Ectodermal cell (in vitro differentiated cells): Measurements from ENCODE around the gene MYO5B.

ENCODE experiments used
- H3K27ac ChIP-seq: 2 replicates; pipeline ENCODE4 v1.7.0; 2013; ENCODE audit warnings: mild to moderate bottlenecking, low read depth, low read length; ENCODE audit not compliant: insufficient read depth, poor library complexity, severe bottlenecking
- H3K27me3 ChIP-seq: 2 replicates; pipeline ENCODE4 v1.7.0; 2013; ENCODE audit warnings: mild to moderate bottlenecking, low read length; ENCODE audit not compliant: insufficient read depth, control insufficient read depth, poor library complexity, severe bottlenecking
- H3K36me3 ChIP-seq: one replicate; pipeline ENCODE4 v1.7.0; 2013; ENCODE audit warnings: low read length; ENCODE audit not compliant: control insufficient read depth, insufficient read depth
- H3K4me1 ChIP-seq: one replicate; pipeline ENCODE4 v1.7.0; 2013; ENCODE audit warnings: low read length; ENCODE audit not compliant: control insufficient read depth, insufficient read depth
- H3K4me3 ChIP-seq: 2 replicates; pipeline ENCODE4 v1.7.0; 2013; ENCODE audit warnings: low read depth, low read length, control low read depth; ENCODE audit not compliant: insufficient read depth
- H3K9me3 ChIP-seq: 2 replicates; pipeline ENCODE4 v1.7.0; 2013; ENCODE audit warnings: mild to moderate bottlenecking, low read length, moderate library complexity; ENCODE audit not compliant: control insufficient read depth
- WGBS, 2 experiments: methylation state at CpG; one replicate each; pipeline ENCODE4 v1.1.7; 2013; ENCODE audit warnings: missing lambda C conversion rate in 2 of 2; 5-methylcytosine and 5-hydroxymethylcytosine counted together

Gene MYO5B

GRCh38 chr18:50203801-50204604 lies 9.1 kb upstream of the MYO5B start:
- Histone ChIP-seq H3K4me3 (no peak overlapping the region), H3K27ac (no peak overlapping the region), H3K4me1 (no peaks in the 10 kb centered on the region), H3K36me3 (no peaks in the 10 kb centered on the region), H3K27me3 (peaks cover 14% of the 10 kb centered on the region), H3K9me3 (no peaks in the 10 kb centered on the region)
- 23 to 34% methylated on average over 19 to 24 of the region's 24 CpGs for WGBS, 2 experiments

GRCh38 chr18:50201476-50202018 lies 6.6 kb upstream of the MYO5B start:
- H3K4me3 ChIP-seq: no peak overlapping the region
- no peaks in the 10 kb centered on the region for H3K36me3 ChIP-seq
- H3K27me3 ChIP-seq: peaks cover 22% of the 10 kb centered on the region
- H3K27ac ChIP-seq: no peak overlapping the region
- H3K9me3 ChIP-seq: no peaks in the 10 kb centered on the region
- H3K4me1 ChIP-seq: no peaks in the 10 kb centered on the region
- 100% methylated on average over 1 of the region's 1 CpG; no CpG with 5 or more reads in 1 of the 2 experiments for WGBS, 2 experiments

GRCh38 chr18:50199921-50200320 lies 5.0 kb upstream of the MYO5B start:
- no peaks in the 10 kb centered on the region for H3K9me3 ChIP-seq
- no peaks in the 10 kb centered on the region for H3K4me1 ChIP-seq
- 89 to 96% methylated on average over 1 of the region's 1 CpG for WGBS, 2 experiments
- H3K27me3 ChIP-seq: peaks cover 38% of the 10 kb centered on the region
- H3K36me3 ChIP-seq: no peaks in the 10 kb centered on the region
- H3K27ac ChIP-seq: no peak overlapping the region
- no peak overlapping the region for H3K4me3 ChIP-seq

GRCh38 chr18:50199346-50199855 lies 4.5 kb upstream of the MYO5B start:
- no peaks in the 10 kb centered on the region for H3K9me3 ChIP-seq
- H3K4me3 ChIP-seq: no peak overlapping the region
- no peaks in the 10 kb centered on the region for H3K36me3 ChIP-seq
- peaks cover 44% of the 10 kb centered on the region for H3K27me3 ChIP-seq
- H3K4me1 ChIP-seq: no peaks in the 10 kb centered on the region
- no peak overlapping the region for H3K27ac ChIP-seq
- 86% methylated on average over 4 to 5 of the region's 5 CpGs for WGBS, 2 experiments

- Histone ChIP-seq H3K4me1 (peaks cover 8% of the 10 kb centered on the region), H3K4me3 (no peak overlapping the region), H3K27me3 (peaks cover 61% of the 10 kb centered on the region), H3K36me3 (no peaks in the 10 kb centered on the region), H3K27ac (no peak overlapping the region), H3K9me3 (no peaks in the 10 kb centered on the region)
- WGBS, 2 experiments: 87 to 93% methylated on average over 3 of the region's 3 CpGs
Observed at GRCh38 chr18:50196261-50196660, 1.3 kb upstream of the MYO5B start.

GRCh38 chr18:50195689-50196088 lies 742 bp upstream of the MYO5B start:
- WGBS, 2 experiments: 50 to 54% methylated on average over 10 of the region's 10 CpGs

GRCh38 chr18:50193796-50194630 lies 934 bp downstream of the MYO5B start:
- Histone ChIP-seq H3K27ac (no peak overlapping the region), H3K4me3 (peak overlapping the region; percentile 61), H3K27me3 (peaks cover 80% of the 10 kb centered on the region), H3K9me3 (no peaks in the 10 kb centered on the region), H3K36me3 (no peaks in the 10 kb centered on the region), H3K4me1 (peaks cover 8% of the 10 kb centered on the region)
- WGBS, 2 experiments: 2% methylated on average over 68 of the region's 68 CpGs

More at GRCh38 chr18:50195689-50196088, 742 bp upstream of the MYO5B start:
- Histone ChIP-seq H3K4me1 (peaks cover 8% of the 10 kb centered on the region), H3K9me3 (no peaks in the 10 kb centered on the region), H3K4me3 (no peak overlapping the region), H3K27me3 (peaks cover 67% of the 10 kb centered on the region), H3K27ac (no peak overlapping the region), H3K36me3 (no peaks in the 10 kb centered on the region)

GRCh38 chr18:50192995-50193795 lies 1.8 kb downstream of the MYO5B start:
- H3K4me3 ChIP-seq: peak overlapping the region; percentile 4
- peaks cover 80% of the 10 kb centered on the region for H3K27me3 ChIP-seq
- H3K27ac ChIP-seq: no peak overlapping the region
- H3K9me3 ChIP-seq: no peaks in the 10 kb centered on the region
- no peaks in the 10 kb centered on the region for H3K36me3 ChIP-seq
- WGBS, 2 experiments: 16% methylated on average over 31 of the region's 31 CpGs
- H3K4me1 ChIP-seq: peaks cover 8% of the 10 kb centered on the region

GRCh38 chr18:50190926-50191325 lies 4.0 kb downstream of the MYO5B start:
- Histone ChIP-seq H3K36me3 (no peaks in the 10 kb centered on the region), H3K9me3 (no peaks in the 10 kb centered on the region), H3K4me3 (no peak overlapping the region), H3K4me1 (peaks cover 8% of the 10 kb centered on the region), H3K27me3 (peaks cover 65% of the 10 kb centered on the region), H3K27ac (no peak overlapping the region)
- 60 to 63% methylated on average over 1 of the region's 1 CpG for WGBS, 2 experiments
